Keratinocyte (primary cell): ENCODE measurements around the gene ATE1. TPM values are rescaled to one million over a fixed set of nuclear protein-coding genes. Genes with fewer than 3 reads are reported as not detected.

Experiments used
- DNase-seq: peaks from one replicate; pipeline ENCODE4 v3.0.0-alpha.2; 2011; ENCODE audit warnings: low read depth, missing footprints, low spot score
- FAIRE-seq: peaks from 2 replicates; lab custom pipeline; 2011; peaks lifted over from hg19 to GRCh38; lab: Jason Lieb, UNC
- H2AFZ ChIP-seq: 2 replicates; pipeline ENCODE4 v1.6.0; 2012; ENCODE audit warnings: low read length, control low read depth, inconsistent platforms; ENCODE audit not compliant: control insufficient read depth
- H3K27ac ChIP-seq: 2 replicates; pipeline ENCODE4 v1.5.1; 2011; ENCODE audit warnings: low read length; ENCODE audit not compliant: control insufficient read depth, insufficient read depth
- H3K27me3 ChIP-seq: 3 replicates; pipeline ENCODE4 v1.6.0; 2011; ENCODE audit warnings: low read length; ENCODE audit not compliant: control insufficient read depth, insufficient read depth; ENCODE audit errors: extremely low read depth
- H3K36me3 ChIP-seq, 2 experiments: 2 replicates in 1 of 2; 3 replicates in 1 of 2; pipeline ENCODE4 v1.5.1; 2011; ENCODE audit warnings: low read length in 2 of 2, mild to moderate bottlenecking in 1 of 2; ENCODE audit not compliant: control insufficient read depth in 2 of 2, insufficient read depth in 2 of 2; ENCODE audit errors: extremely low read depth in 1 of 2
- H3K4me1 ChIP-seq: 3 replicates; pipeline ENCODE4 v1.5.1; 2011; ENCODE audit warnings: low read length; ENCODE audit not compliant: control insufficient read depth, insufficient read depth; ENCODE audit errors: extremely low read depth
- H3K4me2 ChIP-seq: 3 replicates; pipeline ENCODE4 v1.6.0; 2011; ENCODE audit warnings: low read depth, low read length; ENCODE audit not compliant: control insufficient read depth, insufficient read depth; ENCODE audit errors: extremely low read depth
- H3K4me3 ChIP-seq, 3 experiments: fragments of 200-600 bp in 1 of 3; sonication (generic) in 1 of 3; 2 replicates in 2 of 3; 3 replicates in 1 of 3; pipeline ENCODE4 v1.5.1; 2011 to 2016; ENCODE audit warnings: low read length in 3 of 3, mild to moderate bottlenecking in 3 of 3, control low read depth in 2 of 3, inconsistent platforms in 1 of 3, low read depth in 1 of 3, mixed read lengths in 1 of 3, mixed run types in 1 of 3, moderate library complexity in 1 of 3; ENCODE audit not compliant: control insufficient read depth in 2 of 3, insufficient read depth in 2 of 3; ENCODE audit errors: extremely low read depth in 1 of 3
- H3K79me2 ChIP-seq: 2 replicates; pipeline ENCODE4 v1.6.0; 2012; ENCODE audit warnings: low read length; ENCODE audit not compliant: control insufficient read depth, insufficient read depth
- H3K9ac ChIP-seq: 3 replicates; pipeline ENCODE4 v1.6.0; 2011; ENCODE audit warnings: low read length; ENCODE audit not compliant: control insufficient read depth, insufficient read depth; ENCODE audit errors: extremely low read depth
- H3K9me1 ChIP-seq: 3 replicates; pipeline ENCODE4 v1.6.0; 2011; ENCODE audit warnings: low read length; ENCODE audit not compliant: control insufficient read depth, insufficient read depth; ENCODE audit errors: extremely low read depth
- H3K9me3 ChIP-seq: 2 replicates; pipeline ENCODE4 v1.5.1; 2012; ENCODE audit warnings: low read depth, low read length; ENCODE audit not compliant: control insufficient read depth
- H4K20me1 ChIP-seq: 3 replicates; pipeline ENCODE4 v1.6.0; 2011; ENCODE audit warnings: low read length; ENCODE audit not compliant: control insufficient read depth, insufficient read depth; ENCODE audit errors: extremely low read depth
- CTCF ChIP-seq, 3 experiments: IDR thresholded peaks in 1 of 3; conservative IDR thresholded peaks in 1 of 3; optimal IDR thresholded peaks in 1 of 3; 2 replicates in 2 of 3; 3 replicates in 1 of 3; pipeline versions ENCODE3 to v1.5.1; 2011; ENCODE audit warnings: low read length in 3 of 3, mild to moderate bottlenecking in 3 of 3, moderate library complexity in 2 of 3, control low read depth in 1 of 3, inconsistent platforms in 1 of 3; ENCODE audit not compliant: insufficient read depth in 2 of 3; ENCODE audit errors: extremely low read depth in 1 of 3
- EZH2 ChIP-seq: IDR thresholded peaks from one replicate; pipeline ENCODE4 v1.6.1; 2012; ENCODE audit warnings: inconsistent platforms, mild to moderate bottlenecking, low read length, moderate library complexity
- dilution Hi-C: fragments of 300-500 bp; cut with MboI; formaldehyde crosslinking; loops from one replicate; pipeline ENCODE4 v1.7.0; 2020; ENCODE audit warnings: low sequenced_read_pairs; ENCODE audit not compliant: extremely low pct_ligation_motif_present
- polyA plus RNA-seq, 5 experiments: library from polyadenylated mRNA; depleted of rRNA in 3 of 5; stranded (reverse) in 3 of 5; stranded (forward) in 1 of 5; unstranded in 1 of 5; fragments of >200 nt; gene quantifications; 1 replicate in 1 of 5; 2 replicates in 3 of 5; 3 replicates in 1 of 5; pipeline versions ENCODE4 v1.2.1 to v1.2.3, GENCODE V29; 2011 to 2012; ENCODE audit warnings: missing spikeins in 2 of 5, low read depth in 1 of 5, low replicate concordance in 1 of 5

Gene ATE1
- polyA plus RNA-seq, 1 donor (not counting 4 experiments of a cell fraction or from before 2014, with no cell fraction given), result 14.9 TPM

- TF ChIP-seq EZH2 (no peak), CTCF (optimal IDR thresholded peaks at IDR 0.05 in 1 of 3, IDR thresholded peaks at IDR 0.05 in 1 of 3, conservative IDR thresholded peaks at IDR 0.05 in 1 of 3; ENCODE audit: extremely low read depth in 1 of 3, insufficient read depth in 2 of 3, low read length in 3 of 3) (peak; percentile 47 to 64 (median 63))
- Histone ChIP-seq H3K9me1 (no peaks in the 10 kb centered on the region), H4K20me1 (no peaks in the 10 kb centered on the region), H2AFZ (no peak overlapping the region), H3K4me2 (no peak overlapping the region), H3K27me3 (no peaks in the 10 kb centered on the region), H3K9ac (no peak overlapping the region), H3K79me2 (no peaks in the 10 kb centered on the region), H3K4me1 (no peaks in the 10 kb centered on the region), H3K4me3 (no peak overlapping the region), H3K9me3 (no peaks in the 10 kb centered on the region), H3K27ac (no peak overlapping the region), H3K36me3 (no peaks in the 10 kb centered on the region)
- no peak for FAIRE-seq
- dilution Hi-C loops, result no loop called here
- DNase-seq, result no peak
These were observed 193.2 kb downstream of the ATE1 start for GRCh38 chr10:121734589-121735045.

GRCh38 chr10:121732656-121733445 lies 195.0 kb downstream of the ATE1 start:
- H3K4me2 ChIP-seq, result no peak overlapping the region
- no peak overlapping the region for H3K4me3 ChIP-seq
- no peaks in the 10 kb centered on the region for H3K9me1 ChIP-seq
- DNase-seq (no peak), FAIRE-seq (no peak)
- H3K36me3 ChIP-seq, result no peaks in the 10 kb centered on the region
- H3K79me2 ChIP-seq, result no peaks in the 10 kb centered on the region
- no peak overlapping the region for H3K9ac ChIP-seq
- no peak overlapping the region for H3K27ac ChIP-seq
- no peaks in the 10 kb centered on the region for H3K9me3 ChIP-seq
- H2AFZ ChIP-seq, result peak overlapping the region; percentile 11
- TF ChIP-seq EZH2 (no peak), CTCF (optimal IDR thresholded peaks at IDR 0.05 in 1 of 3, IDR thresholded peaks at IDR 0.05 in 1 of 3, conservative IDR thresholded peaks at IDR 0.05 in 1 of 3; ENCODE audit: extremely low read depth in 1 of 3, insufficient read depth in 2 of 3, low read length in 3 of 3) (no peak)
- H4K20me1 ChIP-seq, result no peaks in the 10 kb centered on the region
- H3K4me1 ChIP-seq, result no peaks in the 10 kb centered on the region
- dilution Hi-C loops, result no loop called here
- H3K27me3 ChIP-seq, result no peaks in the 10 kb centered on the region
